Right lobe of liver (tissue), 6 donors: ENCODE results near the gene TPM2. TPM values are rescaled to one million over a fixed set of nuclear protein-coding genes. Genes with fewer than 3 reads are reported as not detected.

ENCODE experiments used
- ATAC-seq, 4 donors: fragments of 200-7000 bp; cut with Tn5 transposase; one replicate each; pipeline ENCODE4 v1.9.1; 2020; ENCODE audit warnings: mild to moderate bottlenecking in 4 of 4, moderate library complexity in 4 of 4
- DNase-seq, 3 donors: peaks; one replicate each; pipeline ENCODE4 v3.0.0-alpha.2; 2020
- H3K27ac ChIP-seq, 3 donors: fragments of 200-600 bp; one replicate each; pipeline ENCODE4 v1.8.0; 2022
- H3K27me3 ChIP-seq, 2 donors: fragments of 200-600 bp; one replicate each; pipeline ENCODE4 v1.8.0; 2022
- H3K36me3 ChIP-seq, 4 donors: fragments of 200-600 bp; sonication (generic) in 1 of 4; one replicate each; pipeline versions ENCODE4 v1.5.1 to v1.8.0; 2017 to 2022; ENCODE audit warnings: control low read depth in 1 of 4
- H3K4me1 ChIP-seq, 4 donors: fragments of 200-600 bp; sonication (generic) in 1 of 4; one replicate each; pipeline versions ENCODE4 v1.5.1 to v1.8.0; 2017 to 2022; ENCODE audit warnings: control low read depth in 1 of 4
- H3K4me3 ChIP-seq, 3 donors: fragments of 200-600 bp; one replicate each; pipeline ENCODE4 v1.8.0; 2022
- H3K9me3 ChIP-seq, 4 donors: fragments of 200-600 bp; sonication (generic) in 1 of 4; one replicate each; pipeline versions ENCODE4 v1.5.1 to v1.8.0; 2017 to 2022; ENCODE audit warnings: control low read depth in 1 of 4
- POLR2A ChIP-seq: fragments of 450-650 bp; IDR thresholded peaks from one replicate; pipeline ENCODE4 v1.6.1; 2017; ENCODE audit warnings: antibody characterized with exemption, mild to moderate bottlenecking
- WGBS: methylation state at CpG from one replicate; pipeline ENCODE4 v1.1.6; 2018; ENCODE audit warnings: low coverage, low lambda C conversion rate; ENCODE audit not compliant: insufficient coverage; ENCODE audit errors: missing lambda C conversion rate; 5-methylcytosine and 5-hydroxymethylcytosine counted together
- intact Hi-C, 2 donors: fragments of 100-400 bp; cut with DNase I; formaldehyde crosslinking; loops; one replicate each; pipeline versions ENCODE4 v1.11.2 to v1.14.1; 2022
- total RNA-seq, 6 experiments: library from RNA; depleted of rRNA in 2 of 6; stranded (reverse); fragments of >200 nt in 2 of 6; fragmentation: NEBNext Ultra II Directional in 3 of 6; extraction: Animal tissue kit (Norgen Biotek cat#: 25700) in 3 of 6; gene quantifications; one replicate each; pipeline versions ENCODE4 v1.1.0 to v1.2.4, GENCODE V29; 2016 to 2023
- TF ChIP-seq, protein P1 (sequence below), 4 donors: fragments of 200-600 bp in 3 of 4; fragments of 450-650 bp in 1 of 4; IDR thresholded peaks; one replicate each; pipeline versions ENCODE4 v1.5.1 to v1.8.0; 2016 to 2022; ENCODE audit warnings: antibody characterized with exemption in 4 of 4, mild to moderate bottlenecking in 2 of 4
- donor health status: DM: no; HTN: yes; CAD: no.
- donor health status: DM: no; HTN: no; CAD: no.
- donor health status: DM: no; HTN: no; CAD: no.
- donor health status: DM: no; HTN: yes; CAD: no.
- donor health status: DM: no; HTN: yes; CAD: no.

The TPM2 gene
- total RNA-seq, 6 experiments from 2014 or later = 4.7 to 23.3 (median 12.4) TPM

DNA sequence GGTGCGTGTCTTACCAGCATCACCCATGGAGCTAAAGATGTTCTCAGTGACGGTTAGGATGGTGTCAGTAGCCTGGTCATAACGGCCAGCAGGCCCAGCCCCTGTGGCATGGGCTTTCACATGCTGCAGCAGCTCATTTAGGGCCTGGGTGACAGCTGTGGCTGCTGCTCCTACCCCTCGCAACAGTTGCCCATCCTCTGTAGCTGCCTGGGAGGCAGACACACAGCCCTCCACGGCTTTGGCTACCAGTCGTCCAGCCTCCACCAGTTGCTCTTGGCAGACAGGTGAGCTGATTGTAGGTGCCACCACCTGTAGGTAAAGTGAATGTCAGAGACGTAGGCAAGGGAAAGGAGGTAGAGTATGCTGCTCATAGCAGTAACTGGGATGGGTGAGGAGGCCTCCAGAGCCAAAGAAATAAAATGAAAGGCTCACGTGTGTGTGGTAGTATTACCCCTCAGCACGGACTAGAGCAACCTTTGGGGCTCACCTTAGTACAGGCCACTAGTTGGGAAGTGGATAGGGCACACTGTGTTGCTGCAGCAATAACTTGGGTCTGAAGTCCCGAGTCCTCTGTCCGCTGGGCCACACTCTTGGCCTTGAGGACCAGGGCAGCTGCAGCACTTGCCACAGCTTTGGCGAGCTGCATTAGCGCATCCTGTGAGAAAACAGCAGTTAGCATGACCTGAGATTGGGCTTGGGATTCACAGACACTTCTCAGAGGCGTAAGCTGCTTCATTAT is 27.6 kb upstream of the TPM2 start:
- DNase-seq (no peak), ATAC-seq (no peak)
- H3K36me3 ChIP-seq = peaks cover 62 to 100% (median 85%) of the 10 kb centered on the region in 4 donors
- no peaks in the 10 kb centered on the region for H3K27me3 ChIP-seq
- no peaks in the 10 kb centered on the region for H3K4me1 ChIP-seq
- intact Hi-C loops = no loop called here
- H3K9me3 ChIP-seq = no peaks in the 10 kb centered on the region
- TF ChIP-seq, protein P1, sequence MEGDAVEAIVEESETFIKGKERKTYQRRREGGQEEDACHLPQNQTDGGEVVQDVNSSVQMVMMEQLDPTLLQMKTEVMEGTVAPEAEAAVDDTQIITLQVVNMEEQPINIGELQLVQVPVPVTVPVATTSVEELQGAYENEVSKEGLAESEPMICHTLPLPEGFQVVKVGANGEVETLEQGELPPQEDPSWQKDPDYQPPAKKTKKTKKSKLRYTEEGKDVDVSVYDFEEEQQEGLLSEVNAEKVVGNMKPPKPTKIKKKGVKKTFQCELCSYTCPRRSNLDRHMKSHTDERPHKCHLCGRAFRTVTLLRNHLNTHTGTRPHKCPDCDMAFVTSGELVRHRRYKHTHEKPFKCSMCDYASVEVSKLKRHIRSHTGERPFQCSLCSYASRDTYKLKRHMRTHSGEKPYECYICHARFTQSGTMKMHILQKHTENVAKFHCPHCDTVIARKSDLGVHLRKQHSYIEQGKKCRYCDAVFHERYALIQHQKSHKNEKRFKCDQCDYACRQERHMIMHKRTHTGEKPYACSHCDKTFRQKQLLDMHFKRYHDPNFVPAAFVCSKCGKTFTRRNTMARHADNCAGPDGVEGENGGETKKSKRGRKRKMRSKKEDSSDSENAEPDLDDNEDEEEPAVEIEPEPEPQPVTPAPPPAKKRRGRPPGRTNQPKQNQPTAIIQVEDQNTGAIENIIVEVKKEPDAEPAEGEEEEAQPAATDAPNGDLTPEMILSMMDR (IDR thresholded peaks at IDR 0.05) = no peak
- no peak for TF ChIP-seq POLR2A
- WGBS = 70% methylated on average over 4 of the region's 14 CpGs
- H3K27ac ChIP-seq = no peak overlapping the region
- no peak overlapping the region for H3K4me3 ChIP-seq

DNA sequence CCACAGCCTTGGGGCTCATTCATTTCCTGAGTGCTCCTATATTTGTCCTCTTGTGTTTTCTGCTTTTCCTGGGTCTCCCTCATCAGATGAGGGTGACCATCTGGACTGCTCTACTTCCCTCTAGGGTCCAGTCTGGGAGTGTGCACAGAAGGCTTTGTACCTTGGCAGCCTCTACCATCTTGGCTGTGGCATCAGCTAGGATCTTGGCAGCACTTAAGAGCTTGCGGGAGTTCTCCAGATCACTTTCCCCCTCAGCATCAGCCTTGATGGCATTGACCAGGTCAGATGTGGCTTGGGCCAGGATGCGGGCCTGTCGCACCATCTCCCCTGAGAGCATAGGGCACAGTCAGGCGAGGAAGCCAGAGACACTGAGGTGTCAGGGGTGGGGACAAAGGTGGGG is 26.5 kb upstream of the TPM2 start:
- H3K9me3 ChIP-seq = no peaks in the 10 kb centered on the region
- no peak overlapping the region for H3K4me3 ChIP-seq
- ATAC-seq (no peak), DNase-seq (no peak)
- TF ChIP-seq POLR2A = no peak
- TF ChIP-seq, protein P1 (IDR thresholded peaks at IDR 0.05) = no peak
- no peak overlapping the region for H3K27ac ChIP-seq
- no peaks in the 10 kb centered on the region for H3K4me1 ChIP-seq
- H3K36me3 ChIP-seq = peaks cover 66 to 100% (median 83%) of the 10 kb centered on the region in 4 donors
- intact Hi-C loops = no loop called here
- WGBS = 50% methylated on average over 1 of the region's 4 CpGs
- H3K27me3 ChIP-seq = no peaks in the 10 kb centered on the region

GRCh38 chr9:35714579-35715252 is 25.0 kb upstream of the TPM2 start:
- WGBS = 100% methylated on average over 6 of the region's 13 CpGs
- H3K27ac ChIP-seq = no peak overlapping the region
- no peaks in the 10 kb centered on the region for H3K4me1 ChIP-seq
- H3K4me3 ChIP-seq = no peak overlapping the region
- H3K36me3 ChIP-seq = peaks cover 57 to 100% (median 77%) of the 10 kb centered on the region in 4 donors
- DNase-seq (no peak), ATAC-seq (peak in 1 of 4 donors; percentile 3)
- no peaks in the 10 kb centered on the region for H3K9me3 ChIP-seq
- intact Hi-C loops = no loop called here
- no peaks in the 10 kb centered on the region for H3K27me3 ChIP-seq
- TF ChIP-seq, protein P1 (IDR thresholded peaks at IDR 0.05) = no peak
- no peak for TF ChIP-seq POLR2A

DNA sequence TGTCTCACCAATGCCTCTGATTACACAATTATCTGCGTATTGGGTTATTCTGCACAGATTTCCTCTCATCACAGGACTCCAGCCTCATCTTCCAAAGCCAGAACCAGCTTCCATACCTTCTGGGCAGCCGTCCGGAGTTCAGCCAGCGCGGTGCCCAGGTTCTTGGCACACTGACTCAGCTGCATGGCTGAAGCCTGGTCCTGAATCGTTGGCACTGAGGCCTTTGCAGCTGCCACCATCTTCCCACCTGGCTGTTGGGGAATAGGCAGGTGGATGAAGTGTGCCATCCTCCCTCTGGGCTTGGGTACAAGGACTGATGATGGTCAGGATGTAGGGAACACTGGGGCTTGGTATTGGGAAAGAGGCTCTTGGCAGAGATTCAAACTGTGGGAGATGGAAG is 24.4 kb upstream of the TPM2 start:
- no peaks in the 10 kb centered on the region for H3K27me3 ChIP-seq
- H3K4me1 ChIP-seq = no peaks in the 10 kb centered on the region
- H3K36me3 ChIP-seq = peaks cover 51 to 98% (median 73%) of the 10 kb centered on the region in 4 donors
- ATAC-seq (peak in 3 of 4 donors; percentile 24 to 57 (median 41)), DNase-seq (no peak)
- H3K9me3 ChIP-seq = no peaks in the 10 kb centered on the region
- H3K4me3 ChIP-seq = no peak overlapping the region
- intact Hi-C loops = no loop called here
- no peak overlapping the region for H3K27ac ChIP-seq
- TF ChIP-seq, protein P1 (IDR thresholded peaks at IDR 0.05) = no peak
- no peak for TF ChIP-seq POLR2A
- no CpG with 5 or more reads among the region's 6 CpGs for WGBS
